Measurements from ENCODE around the gene ELP6. TPM values are rescaled to one million over a fixed set of nuclear protein-coding genes. Genes with fewer than 3 reads are reported as not detected.
A peak's percentile ranks its signal among the peaks of the same experiment; 100 is the strongest.

ELP6 gene
- total and polyA plus RNA-seq, 9 of the 15 experiments (the other 6 are each of a cell fraction or from before 2014, with no cell fraction given) = 76.9 to 198 (median 83.3) TPM

GRCh38 chr3:47522082-47522987, 8.8 kb upstream of the ELP6 start (continued):
- TF ChIP-seq HNRNPL (IDR thresholded peaks at IDR 0.05; ENCODE audit: low read depth, low read length) (no peak), HNRNPLL (IDR thresholded peaks at IDR 0.05; ENCODE audit: low read depth, low read length, poor library complexity, severe bottlenecking) (no peak), ZNF41 (CRISPR knock-in tag; conservative IDR thresholded peaks at IDR 0.05) (no peak), CHCHD3 (CRISPR knock-in tag; IDR thresholded peaks at IDR 0.05) (no peak), EZH2 (IDR thresholded peaks at IDR 0.05; ENCODE audit: borderline replicate concordance, low read depth, low read length) (no peak), RBM14 (IDR thresholded peaks at IDR 0.05; ENCODE audit: borderline replicate concordance, insufficient read depth, low read depth, low read length) (no peak), EGR1 (conservative IDR thresholded peaks at IDR 0.05) (peak; percentile 60; the same call in 1 of the 2 replicates), TBP (optimal IDR thresholded peaks at IDR 0.05; ENCODE audit: low read depth, low read length) (peak; percentile 40), CCNT2 (IDR thresholded peaks at IDR 0.05; ENCODE audit: borderline replicate concordance, extremely low read depth, insufficient read length, low read depth, low read length) (no peak), NR2C2 (CRISPR knock-in tag; IDR thresholded peaks at IDR 0.05) (peak; percentile 64; the same call in 1 of the 2 replicates), NR2C2 (tag; IDR thresholded peaks at IDR 0.05) (no peak), XRCC5 (IDR thresholded peaks at IDR 0.05; ENCODE audit: low read depth, low read length) (peak; percentile 58; the same call in 1 of the 2 replicates), ARHGAP35 (IDR thresholded peaks at IDR 0.05; ENCODE audit: partially characterized antibody) (no peak), ZNF586 (CRISPR knock-in tag; conservative IDR thresholded peaks at IDR 0.05) (no peak), NR2F6 (CRISPR knock-in tag; IDR thresholded peaks at IDR 0.05) (no peak), CEBPB (tag; IDR thresholded peaks at IDR 0.05) (peak; percentile 70), ZNF197 (CRISPR knock-in tag; IDR thresholded peaks at IDR 0.05; ENCODE audit: low read depth) (no peak), RHOXF2B (CRISPR knock-in tag; conservative IDR thresholded peaks at IDR 0.05) (no peak), IRF2 (CRISPR knock-in tag; IDR thresholded peaks at IDR 0.05) (no peak), L3MBTL2 (IDR thresholded peaks at IDR 0.05) (peak; percentile 100), ESRRB (CRISPR knock-in tag; IDR thresholded peaks at IDR 0.05; ENCODE audit: borderline replicate concordance) (no peak), ARNT (IDR thresholded peaks at IDR 0.05) (peak; percentile 80 to 81; a peak in 3 of 4 replicates), TAF9B (IDR thresholded peaks at IDR 0.05; ENCODE audit: partially characterized antibody) (no peak), TOE1 (IDR thresholded peaks at IDR 0.05; ENCODE audit: borderline replicate concordance) (peak; percentile 82; the same call in 1 of the 2 replicates), TOE1 (CRISPR knock-in tag; IDR thresholded peaks at IDR 0.05; ENCODE audit: borderline replicate concordance, low read depth) (peak; percentile 72; the same call in 1 of the 2 replicates), RBM25 (IDR thresholded peaks at IDR 0.05; ENCODE audit: low read depth, low read length, severe bottlenecking) (no peak), U2AF2 (optimal IDR thresholded peaks at IDR 0.05; ENCODE audit: low read depth, low read length) (no peak), GATA2 (CRISPR knock-in tag; IDR thresholded peaks at IDR 0.05) (no peak)
- TF ChIP-seq, protein P1, sequence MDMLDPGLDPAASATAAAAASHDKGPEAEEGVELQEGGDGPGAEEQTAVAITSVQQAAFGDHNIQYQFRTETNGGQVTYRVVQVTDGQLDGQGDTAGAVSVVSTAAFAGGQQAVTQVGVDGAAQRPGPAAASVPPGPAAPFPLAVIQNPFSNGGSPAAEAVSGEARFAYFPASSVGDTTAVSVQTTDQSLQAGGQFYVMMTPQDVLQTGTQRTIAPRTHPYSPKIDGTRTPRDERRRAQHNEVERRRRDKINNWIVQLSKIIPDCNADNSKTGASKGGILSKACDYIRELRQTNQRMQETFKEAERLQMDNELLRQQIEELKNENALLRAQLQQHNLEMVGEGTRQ (CRISPR knock-in tag; IDR thresholded peaks at IDR 0.05) = peak; percentile 80
